SU-DHL-6 (cell line): ENCODE results near the gene TBC1D5.

ENCODE experiments used
- H2AFZ ChIP-seq: fragments of 200-600 bp; sonication (generic); 2 replicates; pipeline ENCODE4 v1.6.1; 2014; ENCODE audit warnings: low read depth, mild to moderate bottlenecking, moderate library complexity, mixed read lengths, antibody characterized with exemption, low read length; ENCODE audit not compliant: severe bottlenecking
- H3F3A ChIP-seq: fragments of 200-600 bp; shearing (Covaris generic); 2 replicates; pipeline ENCODE4 v1.6.0; 2016; ENCODE audit warnings: antibody characterized with exemption, mild to moderate bottlenecking; ENCODE audit not compliant: insufficient read depth
- H3K27ac ChIP-seq: fragments of 200-600 bp; sonication (generic); 2 replicates; pipeline ENCODE4 v1.5.1; 2016; ENCODE audit warnings: low read depth, mild to moderate bottlenecking, low read length, moderate library complexity, mixed read lengths
- H3K27me3 ChIP-seq: fragments of 200-600 bp; sonication (generic), shearing (Covaris generic); 2 replicates; pipeline ENCODE4 v1.6.0; 2014; ENCODE audit warnings: mild to moderate bottlenecking, low read length
- H3K36me3 ChIP-seq: fragments of 200-600 bp; sonication (generic); 2 replicates; pipeline ENCODE4 v1.6.1; 2014; ENCODE audit warnings: mild to moderate bottlenecking, low read length, mixed read lengths
- H3K4me2 ChIP-seq: fragments of 300-600, 200-600 bp; shearing (Covaris generic), sonication (generic); 2 replicates; pipeline ENCODE4 v1.6.0; 2014; ENCODE audit warnings: low read length, low read depth, mild to moderate bottlenecking; ENCODE audit not compliant: poor library complexity, severe bottlenecking
- H3K4me3 ChIP-seq: fragments of 200-600 bp; sonication (generic); 2 replicates; pipeline ENCODE4 v1.5.1; 2014; ENCODE audit warnings: antibody characterized with exemption, low read length, mild to moderate bottlenecking, mixed read lengths; ENCODE audit not compliant: insufficient read depth, poor library complexity, severe bottlenecking
- H3K79me2 ChIP-seq: fragments of 200-600 bp; sonication (generic); 2 replicates; pipeline ENCODE4 v1.6.1; 2014; ENCODE audit warnings: mild to moderate bottlenecking, low read length, moderate library complexity; ENCODE audit not compliant: insufficient read depth
- H3K9ac ChIP-seq: fragments of 200-600 bp; sonication (generic); 2 replicates; pipeline ENCODE4 v1.7.0; 2014; ENCODE audit warnings: mild to moderate bottlenecking, low read length
- H3K9me2 ChIP-seq: fragments of 200-600 bp; sonication (generic); replicated peaks from 2 replicates; pipeline ENCODE4 v1.6.1; 2014; ENCODE audit warnings: low read length; ENCODE audit not compliant: insufficient read depth
- H3K9me3 ChIP-seq: fragments of 200-600 bp; sonication (generic); 2 replicates; pipeline ENCODE4 v1.6.1; 2014; ENCODE audit warnings: low read length, mixed read lengths; ENCODE audit not compliant: insufficient read depth
- H4K20me1 ChIP-seq: fragments of 200-600 bp; sonication (generic); 2 replicates; pipeline ENCODE4 v1.6.1; 2014; ENCODE audit warnings: low read depth, mild to moderate bottlenecking, antibody characterized with exemption, low read length, moderate library complexity, mixed read lengths
- CTCF ChIP-seq: fragments of 200-600 bp; sonication (generic); IDR thresholded peaks from one replicate; pipeline ENCODE4 v1.5.1; 2017; ENCODE audit warnings: antibody characterized with exemption, mild to moderate bottlenecking, low read length, moderate library complexity; ENCODE audit not compliant: insufficient read depth, poor library complexity, severe bottlenecking
- EZH2phosphoT487 ChIP-seq: fragments of 200-600 bp; sonication (generic), shearing (Covaris generic); conservative IDR thresholded peaks from 2 replicates; pipeline ENCODE4 v1.6.1; 2018; ENCODE audit warnings: mild to moderate bottlenecking, antibody characterized with exemption, low read length, moderate library complexity, mixed read lengths

Gene TBC1D5

GRCh38 chr3:17672506-17672905 lies 69.9 kb downstream of the TBC1D5 start:
- H2AFZ ChIP-seq = no peak overlapping the region
- TF ChIP-seq CTCF (no peak), EZH2phosphoT487 (no peak)
- H3K27ac ChIP-seq = no peak overlapping the region
- H4K20me1 ChIP-seq = 0 out of 2 replicates have a peak, but pooled peaks cover 5% of the 10 kb centered on the region
- no peak overlapping the region for H3K9ac ChIP-seq
- H3K36me3 ChIP-seq = no peaks in the 10 kb centered on the region
- H3K79me2 ChIP-seq = peaks cover 15% of the 10 kb centered on the region; the same call in 1 of the 2 replicates
- no peaks in the 10 kb centered on the region; the same call in 1 of the 2 replicates for H3F3A ChIP-seq
- H3K4me2 ChIP-seq = no peak overlapping the region
- H3K4me3 ChIP-seq = no peak overlapping the region
- H3K27me3 ChIP-seq = no peaks in the 10 kb centered on the region
- no peaks in the 10 kb centered on the region for H3K9me2 ChIP-seq
- H3K9me3 ChIP-seq = no peaks in the 10 kb centered on the region

GRCh38 chr3:17670749-17671148 lies 71.7 kb downstream of the TBC1D5 start:
- H3K9me3 ChIP-seq = no peaks in the 10 kb centered on the region
- H3K4me2 ChIP-seq = no peak overlapping the region
- H3K9me2 ChIP-seq = no peaks in the 10 kb centered on the region
- peaks cover 4% of the 10 kb centered on the region; the same call in 1 of the 2 replicates for H4K20me1 ChIP-seq
- H3F3A ChIP-seq = no peaks in the 10 kb centered on the region; the same call in 1 of the 2 replicates
- no peak overlapping the region for H2AFZ ChIP-seq
- H3K27me3 ChIP-seq = no peaks in the 10 kb centered on the region
- H3K9ac ChIP-seq = no peak overlapping the region
- TF ChIP-seq EZH2phosphoT487 (no peak), CTCF (no peak)
- H3K79me2 ChIP-seq = peaks cover 13% of the 10 kb centered on the region; the same call in 1 of the 2 replicates
- H3K4me3 ChIP-seq = no peak overlapping the region
- no peak overlapping the region for H3K27ac ChIP-seq
- no peaks in the 10 kb centered on the region for H3K36me3 ChIP-seq

GRCh38 chr3:17664923-17665322 lies 77.5 kb downstream of the TBC1D5 start:
- H3K27ac ChIP-seq = no peak overlapping the region
- no peaks in the 10 kb centered on the region for H3K9me3 ChIP-seq
- H3K36me3 ChIP-seq = no peaks in the 10 kb centered on the region
- H4K20me1 ChIP-seq = no peaks in the 10 kb centered on the region; the same call in 1 of the 2 replicates
- TF ChIP-seq CTCF (no peak), EZH2phosphoT487 (no peak)
- no peaks in the 10 kb centered on the region for H3K9me2 ChIP-seq
- no peak overlapping the region for H3K4me3 ChIP-seq
- H3F3A ChIP-seq = no peaks in the 10 kb centered on the region
- H3K27me3 ChIP-seq = no peaks in the 10 kb centered on the region
- 0 out of 2 replicates have a peak, but pooled peaks cover 5% of the 10 kb centered on the region for H3K79me2 ChIP-seq
- H3K9ac ChIP-seq = no peak overlapping the region
- H3K4me2 ChIP-seq = no peak overlapping the region
- no peak overlapping the region for H2AFZ ChIP-seq
